ENCODE data around the gene SEZ6L2.
"Not testable (repeated sequence)": the region's sequence is repeated elsewhere in the genome, so short reads cannot be mapped to it uniquely, and the experiment has no call there.

Gene SEZ6L2

GRCh38 chr16:29899516-29900101, at the start of gene SEZ6L2:
Gene SEZ6L2 (minus strand): TSS chr16:29899550. CDS start chr16:29899019, 531 bp downstream.
- DNase-seq: peak; percentile 96 to 99

GRCh38 chr16:29947897-29948296, 48.5 kb upstream of the SEZ6L2 start:
- no peak for DNase-seq

- DNase-seq: peak; percentile 61 to 65
Observed at GRCh38 chr16:29943846-29944799, 44.8 kb upstream of the SEZ6L2 start.

DNA sequence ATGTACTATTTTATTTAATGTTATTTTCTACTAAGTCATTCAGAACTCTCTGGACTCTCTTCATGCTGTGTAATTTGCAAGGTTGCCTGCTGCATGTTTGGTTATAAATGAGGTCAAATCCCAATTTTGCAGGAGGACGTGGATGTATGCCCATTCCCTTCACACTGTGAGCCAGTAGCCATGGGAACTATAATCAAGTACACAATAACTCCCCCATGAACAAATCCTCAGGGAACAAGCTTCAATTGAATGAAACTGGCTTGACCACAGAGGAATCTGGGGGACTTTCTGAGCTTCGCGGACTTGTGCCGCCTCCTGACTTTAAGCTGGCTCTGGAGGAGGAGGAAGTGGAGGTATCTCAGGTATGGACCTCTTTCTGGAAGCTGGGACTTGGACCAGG, 41.3 kb upstream of the SEZ6L2 start:
- DNase-seq: no peak

DNA sequence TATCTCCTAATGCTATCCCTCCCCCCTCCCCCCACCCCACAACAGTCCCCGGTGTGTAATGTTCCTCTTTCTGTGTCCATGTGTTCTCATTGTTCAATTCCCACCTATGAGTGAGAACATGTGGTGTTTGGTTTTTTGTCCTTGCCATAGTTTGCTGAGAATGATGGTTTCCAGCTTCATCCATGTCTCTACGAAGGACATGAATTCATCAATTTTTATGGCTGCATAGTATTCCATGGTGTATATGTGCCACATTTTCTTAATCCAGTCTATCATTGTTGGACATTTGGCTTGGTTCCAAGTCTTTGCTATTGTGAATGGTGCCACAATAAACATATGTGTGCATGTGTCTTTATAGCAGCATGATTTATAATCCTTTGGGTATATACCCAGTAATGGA, 32.4 kb upstream of the SEZ6L2 start:
- not testable (repeated sequence) for DNase-seq

DNA sequence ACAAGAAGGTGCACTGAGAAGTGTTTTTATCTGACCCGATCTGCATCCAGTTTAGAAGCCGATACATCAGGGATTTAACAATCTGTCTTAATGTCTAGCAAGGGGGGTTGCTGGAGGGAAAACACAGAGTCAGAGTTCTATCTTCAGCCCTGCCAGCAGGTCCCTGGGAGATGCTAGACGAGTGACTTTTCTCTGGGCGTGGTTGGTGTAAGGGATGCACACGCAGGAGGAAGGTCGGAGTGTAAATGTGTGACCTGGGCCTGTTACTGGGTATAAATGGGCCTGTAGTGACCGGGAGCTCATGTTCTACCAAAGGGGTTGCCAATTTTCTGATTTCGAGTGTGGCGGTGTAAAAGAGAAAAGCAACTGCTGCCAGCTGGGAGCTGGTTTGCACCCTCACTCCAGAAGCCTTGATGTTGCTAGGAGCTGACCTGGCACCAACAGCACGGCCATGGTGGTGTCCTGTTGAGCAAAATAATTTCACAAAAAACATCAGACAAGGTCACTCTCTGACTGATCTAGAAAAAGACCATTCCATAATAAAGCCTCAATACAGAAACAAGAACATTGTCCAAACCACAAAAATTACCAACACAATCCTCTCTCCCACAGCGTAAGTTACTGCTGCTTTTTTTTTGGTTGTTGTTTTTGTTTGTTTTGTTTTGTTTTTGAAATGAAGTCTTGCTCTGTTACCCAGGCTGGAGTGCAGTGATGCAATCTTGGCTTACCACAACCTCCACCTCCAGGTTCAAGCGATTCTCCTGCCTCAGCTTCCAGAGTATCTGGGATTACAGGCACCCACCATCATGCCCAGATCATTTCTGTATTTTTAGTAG, 27.9 kb upstream of the SEZ6L2 start:
- DNase-seq: peak in 1 of 2 experiments; percentile 34

GRCh38 chr16:29926711-29927052, 27.3 kb upstream of the SEZ6L2 start:
- DNase-seq: peak in 1 of 2 experiments; percentile 65

DNA sequence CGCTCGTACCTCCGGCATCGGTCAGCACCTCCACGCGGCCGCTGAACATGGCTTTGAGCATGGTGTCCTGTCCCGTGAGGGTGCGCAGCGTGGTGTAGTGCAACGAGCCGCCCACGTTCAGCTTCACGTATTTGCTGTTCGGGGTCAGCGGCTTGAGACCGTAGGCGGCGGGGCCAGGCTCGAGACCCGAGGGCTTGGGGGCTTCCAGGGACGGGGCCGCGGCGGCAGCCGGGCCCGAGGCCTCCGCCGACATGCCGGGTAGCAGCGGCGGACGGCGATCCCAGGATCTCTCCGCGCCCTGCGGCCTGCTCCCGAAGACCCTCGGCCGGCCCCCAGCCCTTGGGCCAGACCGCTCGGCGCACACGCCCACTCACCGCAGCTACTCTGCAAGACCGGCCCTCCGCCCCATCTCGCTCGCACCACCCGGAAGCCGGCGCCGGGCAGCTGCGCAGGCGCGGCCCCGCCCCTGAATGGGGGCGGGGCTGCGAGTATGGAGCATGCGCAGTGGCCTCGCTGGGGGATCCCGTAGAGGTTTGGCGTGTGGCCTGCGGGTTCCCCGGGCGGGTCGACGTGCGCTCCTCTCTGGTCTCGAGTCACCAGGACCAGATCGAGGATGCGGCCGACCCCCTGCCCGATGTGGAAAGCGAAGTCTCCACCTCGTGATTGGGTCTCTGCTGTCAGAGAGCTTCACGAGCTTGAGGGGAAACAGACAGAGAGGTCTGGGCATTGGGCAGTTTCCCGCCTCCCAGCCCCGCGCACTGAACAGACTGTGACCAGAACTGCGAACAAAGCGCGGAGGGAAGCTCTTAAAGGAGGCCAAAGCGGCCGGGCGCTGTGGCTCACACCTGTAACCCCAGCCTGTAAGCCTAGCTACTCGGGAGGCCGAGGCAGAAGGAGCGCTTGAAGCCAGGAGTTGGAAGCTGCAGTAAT, 26.7 kb upstream of the SEZ6L2 start, which contains the start of gene KCTD13:
Gene KCTD13 (minus strand): TSS at position 446 of the 930 bp plus-strand sequence. CDS start 193 bp downstream, at position 253.
- peak; percentile 82 to 84 for DNase-seq

- no peak for DNase-seq
Observed at GRCh38 chr16:29925105-29925756, 25.9 kb upstream of the SEZ6L2 start.

DNA sequence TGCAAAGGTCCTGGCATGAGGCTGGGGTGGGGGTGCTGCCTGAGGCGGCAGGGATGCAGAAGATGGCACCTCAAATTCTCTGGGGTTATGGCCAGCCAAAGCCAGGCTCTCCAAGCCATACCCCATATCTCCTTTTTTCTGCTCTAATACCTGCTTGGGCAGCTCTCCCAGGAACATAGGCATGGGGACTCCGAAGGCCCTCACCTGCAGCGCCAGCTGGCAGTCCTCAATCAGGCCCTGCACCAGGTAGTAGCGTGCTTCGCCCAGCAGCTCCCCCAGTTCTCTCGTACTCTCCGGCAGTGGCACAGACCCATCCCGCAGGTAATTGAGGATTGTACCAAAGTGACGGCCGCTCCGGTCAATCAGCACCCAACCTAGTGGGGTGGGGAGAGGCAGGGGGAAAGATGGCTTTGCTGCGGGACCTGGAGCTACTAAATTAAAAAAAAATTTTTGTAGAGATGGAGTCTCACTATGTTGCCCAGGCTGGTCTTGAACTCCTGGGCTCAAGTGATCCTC, 23.7 kb upstream of the SEZ6L2 start:
- no peak for DNase-seq

- no peak for DNase-seq
Observed at GRCh38 chr16:29922326-29922725, 23.0 kb upstream of the SEZ6L2 start.

DNA sequence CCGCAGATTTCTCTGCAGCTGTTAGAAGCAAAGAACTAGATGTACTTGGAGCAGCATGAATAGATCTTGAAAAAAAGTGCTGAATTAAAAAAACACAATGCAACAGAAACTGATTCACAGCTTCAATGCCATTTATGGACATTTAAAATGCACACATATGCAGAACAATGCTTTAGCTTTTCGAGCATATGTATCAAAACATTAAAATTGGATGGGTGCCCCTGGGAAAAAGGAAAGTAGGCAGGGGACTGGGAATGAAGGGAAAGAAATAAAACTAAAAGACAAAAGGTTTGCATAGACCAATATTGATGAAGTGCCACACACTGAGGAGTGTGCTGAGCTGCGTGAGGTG, 21.7 kb upstream of the SEZ6L2 start:
- no peak for DNase-seq

DNA sequence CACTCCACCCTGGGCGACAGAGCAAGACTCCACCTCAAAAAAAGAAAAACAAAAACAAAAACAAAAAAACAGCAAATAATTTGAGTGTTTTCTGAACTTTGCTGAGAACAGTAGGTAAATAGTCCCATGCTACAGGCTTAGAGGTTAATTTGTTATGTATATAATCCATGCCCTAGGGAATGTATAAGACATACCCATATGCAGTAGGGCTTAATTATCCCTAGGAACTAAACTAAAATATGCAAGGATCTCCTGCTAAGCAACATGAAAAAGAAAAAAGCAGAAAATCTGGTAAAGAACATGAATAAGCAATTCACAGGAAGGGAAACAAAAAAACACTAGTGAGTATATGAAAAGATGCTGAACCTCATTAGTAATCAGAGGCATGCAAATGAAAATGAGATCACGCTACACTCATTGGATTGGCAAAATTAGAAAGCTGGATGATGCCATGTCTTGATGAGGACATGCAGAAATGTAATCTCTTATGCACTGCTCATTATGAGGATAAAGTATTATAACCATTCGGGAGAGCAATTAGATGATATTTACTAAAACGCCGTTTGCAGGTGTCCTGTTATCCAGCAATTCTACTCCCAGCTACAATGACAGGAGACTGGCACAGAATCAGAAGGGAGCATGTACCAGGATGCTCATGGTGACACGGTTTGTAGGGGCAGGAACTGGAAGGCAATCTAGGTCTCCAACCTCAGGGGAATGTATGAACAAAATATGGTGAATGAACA, 21.1 kb upstream of the SEZ6L2 start:
- DNase-seq: no peak

- DNase-seq: no peak
Observed at GRCh38 chr16:29916979-29917378, 17.6 kb upstream of the SEZ6L2 start.

- DNase-seq: no peak
Observed at GRCh38 chr16:29915590-29916247, 16.4 kb upstream of the SEZ6L2 start.

- DNase-seq: no peak
Observed at GRCh38 chr16:29913514-29913913, 14.2 kb upstream of the SEZ6L2 start.

DNA sequence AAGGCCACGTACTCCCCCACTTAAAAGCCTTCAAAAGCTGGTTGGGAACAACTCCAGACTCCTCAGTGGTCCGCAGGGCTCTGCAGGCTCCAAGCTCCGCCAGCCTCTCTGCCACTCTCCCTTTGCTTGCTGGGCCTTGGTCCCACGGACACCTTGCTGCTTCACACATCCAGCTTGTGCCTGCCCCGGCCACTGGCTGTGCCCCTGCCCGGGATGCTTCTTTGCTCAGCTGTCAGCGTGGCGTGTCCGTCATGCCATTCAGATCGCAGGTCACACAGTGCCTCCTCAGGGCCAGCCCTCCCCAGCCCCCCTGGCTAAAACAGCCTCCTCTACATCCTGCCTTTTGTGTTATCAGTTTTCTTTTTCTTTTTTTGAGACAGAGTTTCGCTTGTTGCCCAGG, 12.7 kb upstream of the SEZ6L2 start:
- DNase-seq: peak in 1 of 2 experiments; percentile 46

GRCh38 chr16:29911676-29912010, 12.3 kb upstream of the SEZ6L2 start:
- DNase-seq: no peak

GRCh38 chr16:29910819-29911675, 11.7 kb upstream of the SEZ6L2 start:
- no peak for DNase-seq

Data from SHP77 (cell line).